Inferior parietal cortex (tissue), 1 donor: ENCODE data around the gene GPR179.
"Not testable (repeated sequence)": the region's sequence is repeated elsewhere in the genome, so short reads cannot be mapped to it uniquely, and the experiment has no call there.

Source experiments
- DNase-seq: peaks from one replicate; pipeline ENCODE4 v3.0.0-alpha.2; 2016; ENCODE audit errors: extremely low spot score

Gene GPR179

GRCh38 chr17:38322156-38322779 is 21.5 kb downstream of the GPR179 start:
- DNase-seq = peak; percentile 72

GRCh38 chr17:38320482-38320881 is 23.3 kb downstream of the GPR179 start:
- no peak for DNase-seq

- no peak for DNase-seq
These were observed 26.7 kb downstream of the GPR179 start for GRCh38 chr17:38317081-38317480.

GRCh38 chr17:38315497-38315896 is 28.3 kb downstream of the GPR179 start:
- no peak for DNase-seq

- DNase-seq = peak; percentile 98
These were observed 46.8 kb downstream of the GPR179 start, which contains the start of gene MRPL45 for GRCh38 chr17:38296834-38297517. Gene MRPL45 (plus strand): TSS chr17:38297168. CDS start chr17:38297184, 16 bp downstream.

GRCh38 chr17:38295602-38296365 is 48.0 kb downstream of the GPR179 start:
- DNase-seq = peak; percentile 14

- not testable (repeated sequence) for DNase-seq
These were observed 54.0 kb downstream of the GPR179 start for GRCh38 chr17:38289760-38290159.

- DNase-seq = peak; percentile 5
These were observed 55.4 kb downstream of the GPR179 start for GRCh38 chr17:38288217-38288827.

- DNase-seq = not testable (repeated sequence)
These were observed 57.2 kb downstream of the GPR179 start for GRCh38 chr17:38286501-38287091.

GRCh38 chr17:38285994-38286393 is 57.8 kb downstream of the GPR179 start:
- DNase-seq = not testable (repeated sequence)
